GM20431 (cell line): ENCODE data around the gene GDPD4.

Experiments used
- in situ Hi-C: fragments of 300-500 bp; cut with MseI, MboI; formaldehyde crosslinking; loops from one replicate; pipeline ENCODE4 v1.15.0; 2020; ENCODE audit warnings: low sequenced_read_pairs; ENCODE audit not compliant: unreplicated experiment

Gene GDPD4

DNA sequence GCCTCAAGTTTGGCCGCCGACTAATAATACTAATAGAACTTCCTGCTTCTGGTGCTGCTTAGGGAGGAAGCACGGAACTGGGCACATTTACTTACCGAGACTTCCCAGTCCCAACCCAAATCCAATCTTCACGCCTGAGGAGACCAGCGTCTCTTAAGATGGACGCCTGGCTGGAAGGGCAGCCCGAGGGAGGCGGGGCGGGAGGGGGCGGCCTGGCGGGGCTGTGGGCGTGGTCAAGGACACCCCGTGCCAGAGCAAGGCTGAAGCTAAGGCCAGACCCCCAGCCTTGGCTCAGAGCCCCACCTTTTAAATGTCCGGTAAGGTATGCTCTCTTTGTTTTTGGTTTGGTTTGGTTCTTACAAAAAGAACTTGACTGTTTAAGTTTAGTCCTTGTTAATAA is at the start of gene GDPD4:
Gene GDPD4 (minus strand): TSS at position 177 of the 400 bp plus-strand sequence. CDS start 16,549 bp downstream, outside the sequence.
- in situ Hi-C loops = no loop called here

DNA sequence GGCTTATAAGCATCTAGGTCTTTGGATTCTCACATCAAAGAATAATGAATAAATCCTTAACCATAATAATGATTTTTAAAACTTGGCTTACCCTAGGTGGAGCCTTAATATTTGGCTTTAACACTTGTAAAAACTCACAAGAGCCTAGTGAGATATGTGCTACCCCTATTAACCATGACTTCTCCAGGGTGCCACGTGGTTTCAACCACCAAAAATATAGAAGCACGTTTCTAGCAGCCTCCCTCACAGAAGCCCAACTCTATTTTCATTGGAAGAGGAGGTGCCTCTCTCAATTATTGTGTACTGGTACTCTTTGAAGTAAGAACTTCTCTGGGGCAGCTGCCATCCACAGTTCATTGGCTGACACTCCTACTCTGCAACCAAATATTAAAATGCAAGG is 46.5 kb upstream of the GDPD4 start:
- in situ Hi-C loops = no loop called here

DNA sequence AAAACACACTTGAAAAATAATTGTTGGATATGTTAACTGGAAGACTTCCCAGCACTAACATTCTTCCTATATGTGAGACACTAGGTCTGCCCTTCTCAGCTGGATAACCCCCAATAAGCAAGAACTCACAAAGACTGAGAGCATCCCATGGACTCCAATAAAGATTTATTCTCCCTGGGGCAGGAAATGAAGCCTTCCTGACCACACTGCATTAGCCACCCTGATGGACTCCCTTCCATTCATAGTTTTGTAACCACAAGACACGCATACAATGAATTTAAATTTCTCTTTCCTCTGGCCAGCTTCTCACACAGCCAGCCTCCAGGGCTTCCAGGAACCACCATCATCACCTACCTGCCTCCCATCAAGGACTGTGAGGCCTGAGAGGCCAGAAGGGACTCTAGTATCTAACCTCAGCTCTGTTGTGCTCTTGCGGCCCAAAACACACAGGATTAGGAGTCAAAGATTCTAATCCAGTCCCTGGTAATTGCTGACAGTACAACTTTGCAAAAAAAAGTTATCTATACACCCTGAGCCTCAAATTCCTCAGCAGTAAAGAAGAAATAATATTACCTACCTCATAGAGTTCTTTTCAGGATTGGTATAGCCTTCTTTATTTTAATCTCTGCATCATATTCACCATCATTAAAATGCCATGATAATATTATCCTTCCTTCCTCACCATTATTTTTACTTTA is 45.6 kb upstream of the GDPD4 start:
- in situ Hi-C loops = no loop called here

DNA sequence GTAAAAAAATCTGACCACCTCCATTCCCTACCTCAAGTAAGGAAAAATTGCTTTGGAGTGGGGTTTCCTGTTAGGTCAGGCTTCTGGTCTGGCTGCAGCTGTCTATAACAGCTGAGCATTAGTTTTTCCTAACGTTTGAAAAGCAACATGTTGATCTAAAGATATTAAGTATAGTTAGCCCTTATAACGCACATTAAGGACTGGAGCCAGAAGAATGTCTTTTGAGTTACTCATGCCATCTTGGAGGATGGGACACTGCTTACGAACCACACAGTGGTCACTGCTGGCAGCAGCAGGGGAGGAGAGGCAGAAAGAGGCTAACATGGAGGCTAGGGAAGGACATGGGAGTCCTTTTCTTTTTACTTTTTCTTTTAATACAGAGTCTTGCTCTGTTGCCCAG is 44.1 kb upstream of the GDPD4 start:
- in situ Hi-C loops = no loop called here

DNA sequence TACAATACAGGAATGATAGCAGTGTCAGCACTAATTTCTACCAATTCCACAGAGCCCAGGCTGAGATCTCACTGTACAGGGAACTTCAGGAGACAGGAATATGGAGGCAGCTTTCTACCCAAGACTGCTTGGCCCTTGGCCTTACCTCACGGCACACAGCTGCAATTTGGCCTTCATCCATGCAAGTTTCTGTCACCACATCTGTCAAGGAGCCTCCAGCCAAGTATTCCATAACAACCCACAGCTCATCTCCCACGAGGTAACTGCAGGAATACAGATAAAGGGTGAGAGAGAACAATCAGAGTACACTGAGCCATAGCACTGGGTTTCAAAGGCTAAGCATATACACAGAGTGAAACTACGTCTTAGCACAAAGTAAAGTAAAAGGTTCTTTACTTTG is 39.0 kb upstream of the GDPD4 start:
- in situ Hi-C loops = no loop called here

- in situ Hi-C loops = no loop called here
Observed at GRCh38 chr11:77332259-77332658, 30.8 kb upstream of the GDPD4 start.

- in situ Hi-C loops = no loop called here
Observed at GRCh38 chr11:77325159-77325558, 23.7 kb upstream of the GDPD4 start.

DNA sequence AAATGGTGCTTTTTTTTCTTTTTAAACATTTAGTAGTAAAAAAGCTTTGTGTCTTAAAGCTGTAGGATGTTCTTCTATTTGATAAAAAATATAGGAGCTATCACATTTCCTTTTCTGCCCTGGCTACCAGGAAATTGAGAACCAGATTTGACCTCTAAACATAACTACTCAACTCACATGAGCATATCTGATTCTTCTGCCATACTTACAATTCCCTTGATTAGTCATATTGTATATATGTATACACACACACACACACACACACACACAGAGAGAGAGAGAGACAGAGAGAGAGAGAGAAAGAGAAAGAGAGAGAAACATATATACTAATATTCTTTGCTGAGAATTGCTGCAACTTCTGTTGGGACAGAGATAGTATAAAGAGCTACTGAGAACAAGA is 23.0 kb upstream of the GDPD4 start:
- in situ Hi-C loops = no loop called here

- in situ Hi-C loops = no loop called here
Observed at GRCh38 chr11:77322926-77323590, 21.6 kb upstream of the GDPD4 start.

GRCh38 chr11:77322506-77322905 is 21.0 kb upstream of the GDPD4 start:
- in situ Hi-C loops = no loop called here

GRCh38 chr11:77320351-77320750 is 18.9 kb upstream of the GDPD4 start:
- in situ Hi-C loops = no loop called here

DNA sequence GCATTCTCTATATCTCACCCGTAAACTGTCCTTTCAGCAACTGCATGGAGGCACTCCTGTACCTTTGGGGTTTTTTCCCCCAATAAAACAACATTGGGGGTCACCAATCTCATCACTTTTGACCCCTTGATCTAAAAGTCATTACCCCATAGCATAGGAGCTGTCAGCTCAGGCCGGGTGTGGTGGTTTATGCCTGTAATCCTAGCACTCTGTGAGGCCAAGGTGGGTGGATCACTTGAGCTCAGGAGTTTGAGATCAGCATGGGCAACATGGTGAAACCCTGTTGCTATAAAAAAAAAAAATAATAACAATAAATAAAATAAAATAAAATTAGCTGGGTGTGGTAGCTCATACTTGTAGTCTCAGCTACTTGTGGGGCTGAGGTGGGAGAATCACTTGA is 17.1 kb upstream of the GDPD4 start:
- in situ Hi-C loops = no loop called here

- in situ Hi-C loops = no loop called here
Observed at GRCh38 chr11:77316733-77317342, 15.4 kb upstream of the GDPD4 start.

DNA sequence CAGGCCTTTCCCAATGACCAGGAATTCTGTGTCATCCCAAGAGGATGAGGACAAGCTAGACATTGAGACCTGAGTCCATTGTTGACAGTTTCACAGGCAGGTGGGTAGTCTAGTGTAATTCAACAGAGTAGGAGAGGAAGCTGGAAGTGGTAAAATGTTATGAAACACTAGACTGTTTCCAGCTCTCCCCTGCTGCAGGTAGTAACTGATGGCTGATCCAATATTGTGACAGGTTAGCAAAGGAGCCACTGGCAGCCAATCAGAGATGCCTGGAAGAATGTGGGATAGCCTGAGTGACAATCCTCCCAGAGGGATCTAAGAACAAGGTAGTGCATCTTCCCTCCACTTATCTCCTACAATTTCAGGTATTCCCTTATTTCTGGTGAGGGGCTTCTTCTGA is 10.6 kb upstream of the GDPD4 start:
- in situ Hi-C loops = no loop called here

GRCh38 chr11:77311701-77312100 is 10.2 kb upstream of the GDPD4 start:
- in situ Hi-C loops = no loop called here

DNA sequence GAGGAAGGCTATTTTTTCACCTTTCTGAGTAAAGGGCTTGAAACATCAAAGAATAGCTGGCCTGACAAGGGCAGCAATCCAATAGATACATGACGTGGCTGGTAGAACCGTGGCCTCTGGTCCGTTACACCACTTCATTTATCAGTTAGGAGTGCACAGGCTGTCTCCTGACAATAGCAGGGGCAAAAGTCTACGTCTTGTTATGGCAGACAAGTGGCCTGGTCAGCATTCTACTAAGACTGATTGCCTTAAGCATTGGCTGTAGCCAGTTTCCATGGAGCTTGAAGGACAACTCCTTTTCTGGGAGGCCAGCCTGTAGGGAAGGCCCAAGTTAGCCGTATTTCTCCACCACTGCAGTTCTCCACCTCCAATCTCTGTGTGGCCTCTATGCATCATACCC is 9.2 kb upstream of the GDPD4 start:
- in situ Hi-C loops = no loop called here

DNA sequence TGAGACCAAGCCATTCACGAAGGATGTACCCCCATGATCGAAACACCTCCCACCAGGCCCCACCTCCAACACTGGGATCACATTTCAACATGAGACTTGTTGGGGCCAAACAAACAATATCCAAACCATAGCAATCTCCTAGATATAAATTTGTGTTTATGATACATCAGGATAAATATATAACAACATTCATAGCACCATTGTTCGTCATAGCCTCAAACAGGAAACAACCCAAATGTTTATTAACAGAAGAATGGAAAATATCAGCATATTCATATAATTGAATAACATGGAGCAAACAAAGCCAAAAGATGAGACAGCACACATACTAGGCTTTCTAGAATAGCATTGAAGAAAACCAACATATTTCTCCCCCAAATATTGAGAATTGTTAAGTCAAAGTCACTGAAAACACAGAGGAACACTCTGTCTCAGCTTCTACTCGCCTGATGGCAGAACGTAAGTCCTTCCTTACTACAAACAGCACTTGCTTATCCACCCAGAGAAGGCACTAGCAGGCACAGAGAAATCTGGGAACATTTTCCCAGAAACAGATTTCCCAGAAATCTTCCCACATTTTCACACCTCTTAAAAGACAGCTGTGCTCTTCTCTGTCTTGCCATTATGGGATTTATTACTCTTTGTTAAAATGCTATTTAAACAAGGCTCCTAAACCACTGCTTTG is 8.1 kb upstream of the GDPD4 start:
- in situ Hi-C loops = no loop called here

- in situ Hi-C loops = no loop called here
Observed at GRCh38 chr11:77308838-77309237, 7.4 kb upstream of the GDPD4 start.

DNA sequence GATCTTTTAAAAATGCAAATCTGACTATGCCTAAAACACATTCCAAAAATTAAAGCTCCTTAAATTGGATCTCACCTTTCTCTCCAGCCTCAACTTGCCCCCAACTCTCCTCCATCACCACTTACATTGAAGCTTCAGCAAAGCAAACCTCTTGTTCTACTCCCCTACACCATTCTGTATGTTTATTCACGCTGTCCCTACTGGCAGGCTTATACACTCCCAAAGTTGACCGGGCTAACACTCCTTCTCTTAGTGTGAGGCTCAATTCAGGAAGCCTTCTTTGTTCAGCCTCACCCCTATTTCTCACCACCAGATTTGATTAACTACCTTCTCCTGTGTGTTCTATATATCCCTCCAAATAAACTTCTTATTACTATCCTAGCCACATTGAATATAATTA is 1.8 kb upstream of the GDPD4 start:
- in situ Hi-C loops = no loop called here

GRCh38 chr11:77302752-77303151 is 1.3 kb upstream of the GDPD4 start:
- in situ Hi-C loops = no loop called here

- in situ Hi-C loops = no loop called here
Observed at GRCh38 chr11:77300695-77301094, 791 bp downstream of the GDPD4 start.
